HL-60 (cell line): Measurements from ENCODE around the gene TBC1D22A.

ENCODE experiments used
- DNase-seq, 2 experiments: peaks; one replicate each; pipeline ENCODE4 v3.0.0-alpha.2; 2010 to 2020; ENCODE audit warnings: low read depth in 1 of 2, low spot score in 1 of 2
- H3K27ac ChIP-seq: fragments of 250-450 bp; sonication (Bioruptor Pico); replicated peaks from 2 replicates; pipeline ENCODE4 v1.5.1; 2020; ENCODE audit warnings: mild to moderate bottlenecking, moderate library complexity
- H3K27me3 ChIP-seq: fragments of 250-450 bp; sonication (Bioruptor Pico); 2 replicates; pipeline ENCODE4 v1.5.1; 2021; ENCODE audit warnings: mild to moderate bottlenecking, moderate library complexity; ENCODE audit not compliant: insufficient read depth, poor library complexity, severe bottlenecking
- H3K4me3 ChIP-seq: replicated peaks from 2 replicates; pipeline ENCODE4 v1.5.1; 2011; ENCODE audit warnings: mild to moderate bottlenecking, control low read depth, low read length; ENCODE audit not compliant: insufficient read depth
- CTCF ChIP-seq: IDR thresholded peaks from one replicate; pipeline ENCODE4 v1.5.1; 2011; ENCODE audit warnings: low read length, control low read depth, inconsistent platforms; ENCODE audit not compliant: insufficient read depth
- GABPA ChIP-seq: IDR thresholded peaks from 2 replicates; pipeline ENCODE4 v1.6.1; 2012; ENCODE audit warnings: low read depth
- POLR2AphosphoS5 ChIP-seq: IDR thresholded peaks from 2 replicates; pipeline ENCODE4 v1.6.1; 2012; ENCODE audit warnings: low read depth
- SPI1 ChIP-seq: IDR thresholded peaks from 2 replicates; pipeline ENCODE4 v1.6.1; 2012; ENCODE audit warnings: low read depth, mild to moderate bottlenecking, borderline replicate concordance
- TF ChIP-seq, protein P1 (sequence below): IDR thresholded peaks from 2 replicates; pipeline ENCODE4 v1.6.1; 2012; ENCODE audit warnings: low read depth; ENCODE audit not compliant: insufficient replicate concordance

TBC1D22A gene

GRCh38 chr22:47051441-47052071 is 289.1 kb downstream of the TBC1D22A start:
- Histone ChIP-seq H3K4me3 (no peak overlapping the region), H3K27me3 (no peaks in the 10 kb centered on the region), H3K27ac (no peak overlapping the region)
- DNase-seq = no peak
- TF ChIP-seq, protein P1, sequence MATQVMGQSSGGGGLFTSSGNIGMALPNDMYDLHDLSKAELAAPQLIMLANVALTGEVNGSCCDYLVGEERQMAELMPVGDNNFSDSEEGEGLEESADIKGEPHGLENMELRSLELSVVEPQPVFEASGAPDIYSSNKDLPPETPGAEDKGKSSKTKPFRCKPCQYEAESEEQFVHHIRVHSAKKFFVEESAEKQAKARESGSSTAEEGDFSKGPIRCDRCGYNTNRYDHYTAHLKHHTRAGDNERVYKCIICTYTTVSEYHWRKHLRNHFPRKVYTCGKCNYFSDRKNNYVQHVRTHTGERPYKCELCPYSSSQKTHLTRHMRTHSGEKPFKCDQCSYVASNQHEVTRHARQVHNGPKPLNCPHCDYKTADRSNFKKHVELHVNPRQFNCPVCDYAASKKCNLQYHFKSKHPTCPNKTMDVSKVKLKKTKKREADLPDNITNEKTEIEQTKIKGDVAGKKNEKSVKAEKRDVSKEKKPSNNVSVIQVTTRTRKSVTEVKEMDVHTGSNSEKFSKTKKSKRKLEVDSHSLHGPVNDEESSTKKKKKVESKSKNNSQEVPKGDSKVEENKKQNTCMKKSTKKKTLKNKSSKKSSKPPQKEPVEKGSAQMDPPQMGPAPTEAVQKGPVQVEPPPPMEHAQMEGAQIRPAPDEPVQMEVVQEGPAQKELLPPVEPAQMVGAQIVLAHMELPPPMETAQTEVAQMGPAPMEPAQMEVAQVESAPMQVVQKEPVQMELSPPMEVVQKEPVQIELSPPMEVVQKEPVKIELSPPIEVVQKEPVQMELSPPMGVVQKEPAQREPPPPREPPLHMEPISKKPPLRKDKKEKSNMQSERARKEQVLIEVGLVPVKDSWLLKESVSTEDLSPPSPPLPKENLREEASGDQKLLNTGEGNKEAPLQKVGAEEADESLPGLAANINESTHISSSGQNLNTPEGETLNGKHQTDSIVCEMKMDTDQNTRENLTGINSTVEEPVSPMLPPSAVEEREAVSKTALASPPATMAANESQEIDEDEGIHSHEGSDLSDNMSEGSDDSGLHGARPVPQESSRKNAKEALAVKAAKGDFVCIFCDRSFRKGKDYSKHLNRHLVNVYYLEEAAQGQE = no peak
- TF ChIP-seq GABPA (no peak), CTCF (no peak), SPI1 (no peak), POLR2AphosphoS5 (no peak)

GRCh38 chr22:47052236-47053012 is 290.0 kb downstream of the TBC1D22A start:
- TF ChIP-seq, protein P1 = no peak
- TF ChIP-seq GABPA (no peak), CTCF (no peak), POLR2AphosphoS5 (no peak), SPI1 (no peak)
- H3K27ac ChIP-seq = no peak overlapping the region

DNA sequence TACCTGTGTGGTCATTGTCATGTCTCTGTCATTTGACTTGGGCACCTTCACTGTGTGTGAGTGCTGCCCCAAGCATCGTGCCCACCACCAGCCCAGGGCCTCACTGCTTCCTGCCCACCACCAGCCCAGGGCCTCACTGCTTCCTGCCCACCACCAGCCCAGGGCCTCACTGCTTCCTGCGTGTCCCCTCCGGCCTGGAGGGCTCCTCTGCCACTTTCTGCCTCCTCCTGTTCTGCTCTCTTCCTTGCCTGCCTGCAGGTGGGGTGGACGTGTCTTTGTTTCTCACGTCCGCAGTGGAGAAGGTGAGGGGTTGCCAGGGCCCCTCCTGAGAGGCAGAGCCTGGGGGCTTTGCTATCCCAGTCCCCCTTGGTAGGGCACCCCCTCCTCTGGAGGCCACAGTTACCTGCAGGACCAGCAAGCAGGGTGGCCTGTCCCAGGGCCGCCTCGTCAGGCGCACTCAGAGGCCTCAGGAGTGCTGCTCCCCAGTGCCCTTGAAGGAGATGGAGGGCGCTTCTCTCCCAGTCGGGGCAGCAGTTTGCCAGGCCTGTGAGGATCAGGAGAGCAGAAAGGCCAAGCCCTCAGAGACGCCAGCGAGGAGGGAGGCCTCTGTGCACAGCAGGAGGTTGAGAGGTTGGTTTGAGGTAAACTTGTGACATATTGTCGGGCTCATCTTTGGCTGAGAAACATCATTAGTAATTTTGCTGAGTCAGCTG is 290.7 kb downstream of the TBC1D22A start:
- no peak overlapping the region for H3K27ac ChIP-seq
- no peak for DNase-seq
- TF ChIP-seq SPI1 (no peak), CTCF (no peak), POLR2AphosphoS5 (no peak), GABPA (no peak)
- TF ChIP-seq, protein P1 = no peak
- H3K27me3 ChIP-seq = no peaks in the 10 kb centered on the region
- no peak overlapping the region for H3K4me3 ChIP-seq

More at GRCh38 chr22:47052236-47053012, 290.0 kb downstream of the TBC1D22A start:
- H3K27me3 ChIP-seq = no peaks in the 10 kb centered on the region
- DNase-seq = no peak
- H3K4me3 ChIP-seq = no peak overlapping the region
